HUDEP-2 (cell line): ENCODE results near the gene KRTAP10-1.
"Not testable (repeated sequence)": the region's sequence is repeated elsewhere in the genome, so short reads cannot be mapped to it uniquely, and the experiment has no call there.

Source experiments
- DNase-seq, 76 experiments: peaks; one replicate each; lab custom pipeline; 2025; ENCODE audit not compliant: unreplicated experiment in 76 of 76; lab: John Stamatoyannopoulos, UW

Gene KRTAP10-1

DNA sequence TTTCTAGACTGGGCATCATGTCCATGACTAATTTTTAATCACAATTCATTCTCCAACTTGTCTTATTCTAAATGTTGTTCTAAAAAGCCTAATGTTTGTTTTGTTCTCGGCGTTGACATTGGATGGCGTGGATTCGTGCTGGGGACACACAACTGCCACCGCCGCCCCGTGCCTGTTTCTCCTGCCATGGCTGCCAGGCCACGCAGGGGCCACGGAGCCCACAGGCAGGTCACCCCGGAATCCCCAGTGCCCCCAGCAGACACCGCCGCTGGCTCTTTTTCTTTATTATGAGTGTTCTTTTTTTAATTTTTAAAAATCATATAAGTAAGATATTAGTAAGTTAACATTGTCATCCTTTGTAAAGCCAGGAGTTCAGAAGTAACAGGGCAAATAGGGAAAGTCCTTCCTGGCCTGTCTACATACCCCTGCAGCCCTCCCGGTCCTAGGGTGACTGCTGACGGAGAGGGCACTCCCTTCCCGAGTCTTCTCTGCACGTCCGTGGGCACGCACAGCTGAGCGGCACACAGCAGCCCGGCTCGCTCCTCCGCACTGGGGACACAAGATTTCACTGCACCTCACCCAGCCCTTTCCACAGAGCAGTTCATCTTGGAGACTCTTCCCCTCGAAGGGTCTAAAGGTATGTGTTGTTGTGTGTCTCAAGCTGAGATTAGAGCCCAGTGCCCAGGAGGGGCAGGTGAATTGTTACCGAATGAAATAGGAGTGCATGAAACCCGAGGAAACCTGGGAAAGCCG lies 32.1 kb downstream of the KRTAP10-1 start:
- DNase-seq = no peak

GRCh38 chr21:44506279-44507255 lies 33.4 kb downstream of the KRTAP10-1 start:
- DNase-seq = no peak

DNA sequence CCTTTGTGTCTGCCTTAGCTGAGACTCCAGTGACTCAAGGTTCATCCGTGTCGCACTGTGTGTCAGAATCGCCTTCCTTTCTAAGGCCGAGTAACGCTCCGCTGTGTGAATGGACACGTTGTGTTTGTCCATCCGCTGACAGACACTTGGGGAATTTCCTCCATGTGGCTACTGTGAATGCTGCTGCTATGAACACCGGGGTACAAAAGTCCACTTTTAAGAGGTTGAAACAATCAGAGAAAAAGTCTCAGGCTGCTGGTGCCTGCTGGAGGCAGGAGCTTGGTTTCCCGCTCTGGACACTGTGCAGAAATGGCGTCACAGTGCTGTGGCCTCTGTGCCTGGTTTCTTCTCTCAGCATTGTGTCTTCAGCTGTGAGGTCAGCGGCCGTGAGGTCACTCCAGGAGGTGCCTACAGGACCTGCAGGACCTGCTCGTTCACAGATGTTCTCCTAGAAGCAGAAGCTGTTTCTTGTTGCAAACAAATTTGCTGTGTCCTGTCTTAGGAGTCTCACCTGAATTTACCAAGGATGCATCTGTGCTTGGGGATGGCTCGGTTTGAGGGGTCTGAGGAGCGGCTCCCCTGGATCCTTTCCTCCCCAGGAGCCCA lies 34.2 kb downstream of the KRTAP10-1 start:
- DNase-seq = no peak

GRCh38 chr21:44503901-44504399 lies 36.0 kb downstream of the KRTAP10-1 start:
- no peak for DNase-seq

DNA sequence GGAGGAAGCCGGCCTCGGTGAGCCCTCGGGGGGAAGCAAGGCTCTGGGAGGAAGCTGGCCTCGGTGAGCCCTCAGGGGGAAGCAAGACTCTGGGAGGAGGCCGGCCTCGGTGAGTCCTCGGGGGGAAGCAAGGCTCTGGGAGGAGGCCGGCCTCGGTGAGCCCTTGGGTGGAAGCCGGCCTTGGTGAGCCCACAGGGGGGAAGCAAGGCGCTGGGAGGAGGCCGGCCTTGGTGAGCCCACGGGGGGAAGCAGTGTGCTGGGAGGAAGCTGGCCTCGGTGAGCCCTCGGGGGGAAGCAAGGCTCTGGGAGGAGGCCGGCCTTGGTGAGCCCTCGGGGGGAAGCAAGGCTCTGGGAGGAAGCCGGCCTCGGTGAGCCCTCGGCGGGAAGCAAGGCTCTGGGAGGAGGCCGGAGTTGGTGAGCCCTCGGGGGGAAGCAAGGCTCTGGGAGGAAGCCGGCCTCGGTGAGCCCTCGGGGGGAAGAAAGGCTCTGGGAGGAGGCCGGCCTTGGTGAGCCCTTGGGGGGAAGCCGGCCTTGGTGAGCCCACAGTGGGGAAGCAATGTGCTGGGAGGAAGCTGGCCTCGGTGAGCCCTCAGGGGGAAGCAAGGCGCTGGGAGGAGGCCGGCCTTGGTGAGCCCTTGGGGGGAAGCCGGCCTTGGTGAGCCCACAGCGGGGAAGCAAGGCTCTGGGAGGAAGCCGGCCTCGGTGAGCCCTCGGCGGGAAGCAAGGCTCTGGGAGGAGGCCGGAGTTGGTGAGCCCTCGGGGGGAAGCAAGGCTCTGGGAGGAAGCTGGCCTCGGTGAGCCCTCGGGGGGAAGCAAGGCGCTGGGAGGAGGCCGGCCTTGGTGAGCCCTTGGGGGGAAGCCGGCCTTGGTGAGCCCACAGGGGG lies 36.7 kb downstream of the KRTAP10-1 start:
- DNase-seq = not testable (repeated sequence)

DNA sequence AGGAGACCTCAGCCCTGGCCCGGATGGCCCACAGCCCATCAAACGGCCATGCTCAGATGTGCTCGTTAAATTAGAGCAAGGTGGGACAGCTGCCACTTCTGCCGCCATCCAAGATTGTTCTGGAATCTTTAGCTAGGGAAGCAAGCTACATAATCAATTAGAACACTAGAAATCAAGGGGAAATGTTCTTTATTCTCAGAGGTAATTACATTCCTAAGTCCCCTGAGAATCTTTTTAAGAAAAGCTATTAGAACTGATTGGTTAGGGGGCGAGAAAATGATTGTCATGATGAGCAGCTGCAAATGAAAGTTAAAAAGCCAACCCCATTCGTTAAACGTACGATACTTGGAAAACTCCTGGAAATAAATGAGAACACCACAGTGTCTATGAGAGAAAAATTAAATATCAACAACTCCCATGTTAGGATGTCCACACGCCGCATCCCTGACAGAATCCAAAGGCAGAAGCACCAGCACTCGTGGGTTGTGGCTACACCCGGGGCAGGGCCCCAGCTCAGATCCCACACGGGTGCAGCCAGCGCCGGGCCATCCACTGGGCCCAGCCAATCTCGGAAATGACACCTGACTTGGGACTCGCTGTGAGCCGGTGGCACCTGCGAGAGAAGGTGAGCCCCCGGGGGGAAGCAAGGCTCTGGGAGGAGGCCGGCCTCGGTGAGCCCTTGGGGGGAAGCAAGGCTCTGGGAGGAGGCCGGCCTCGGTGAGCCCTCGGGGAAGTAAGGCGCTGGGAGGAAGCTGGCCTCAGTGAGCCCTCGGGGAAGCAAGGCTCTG lies 37.6 kb downstream of the KRTAP10-1 start:
- DNase-seq = no peak

DNA sequence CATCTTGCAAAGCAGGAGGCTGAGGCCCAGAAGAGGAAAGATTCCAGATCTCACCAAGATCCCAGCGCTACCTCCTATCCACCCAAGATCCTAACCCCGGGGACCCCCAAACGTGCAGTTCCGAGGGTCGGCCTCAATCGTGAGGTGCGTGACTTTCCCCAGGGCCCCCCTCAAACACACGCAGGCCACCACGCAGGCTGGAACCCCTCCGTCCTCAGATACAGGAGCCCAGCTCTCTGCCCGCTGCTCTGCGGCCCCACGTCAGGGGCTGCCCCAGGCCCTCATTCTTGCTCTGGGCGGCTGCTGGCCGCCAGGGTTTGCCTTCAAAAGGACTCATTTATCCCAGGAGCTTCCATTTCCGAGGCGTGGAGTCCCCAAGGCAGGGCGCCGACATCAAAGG lies 39.9 kb downstream of the KRTAP10-1 start:
- DNase-seq = no peak

- no peak for DNase-seq
These were observed 40.4 kb downstream of the KRTAP10-1 start for GRCh38 chr21:44499631-44500030.

GRCh38 chr21:44499211-44499560 lies 40.8 kb downstream of the KRTAP10-1 start:
- DNase-seq = no peak

DNA sequence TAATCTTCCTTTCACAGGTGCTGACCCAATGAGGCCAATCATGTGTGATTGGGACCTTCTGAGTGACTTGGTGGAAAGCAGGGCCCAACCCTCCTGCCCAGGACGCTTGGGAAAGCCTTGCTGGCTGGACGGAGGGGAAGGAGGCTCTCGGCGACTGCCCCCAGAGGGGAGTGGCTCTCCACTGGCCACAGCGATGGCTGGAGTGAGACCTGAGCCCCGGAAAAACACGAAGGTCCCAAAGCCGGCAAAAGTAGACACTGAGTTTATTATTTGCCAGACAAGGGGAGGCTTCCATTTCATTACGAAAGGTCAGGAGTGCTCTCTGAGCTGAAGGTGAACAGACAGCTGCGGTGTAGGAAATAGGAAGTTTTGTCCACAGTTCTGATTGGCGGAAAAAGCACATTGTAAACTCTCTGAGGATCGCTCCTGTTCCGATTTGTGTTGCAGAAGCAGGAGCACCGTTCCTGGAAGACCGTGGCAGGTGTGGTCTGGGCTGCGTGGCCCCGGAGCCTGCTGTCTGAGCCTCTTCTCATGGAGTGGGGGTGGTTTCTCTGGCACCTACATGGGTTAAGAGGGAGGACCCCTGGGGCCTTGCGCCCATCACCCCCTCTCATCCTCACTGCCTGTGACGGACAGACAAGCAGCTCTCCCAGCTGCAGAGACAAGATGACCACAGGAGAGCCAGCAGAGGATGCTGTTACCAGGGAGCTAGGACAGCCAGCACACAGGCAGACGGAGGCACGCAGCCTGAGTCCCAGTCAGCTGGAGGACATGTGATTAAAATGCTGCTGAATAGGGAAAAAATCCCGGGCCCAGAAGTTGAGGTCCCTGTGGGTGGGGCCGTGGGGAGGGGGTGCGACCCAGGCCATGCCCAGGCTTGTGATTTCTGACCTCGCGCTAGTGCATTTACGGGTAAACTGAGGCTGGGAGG lies 41.5 kb downstream of the KRTAP10-1 start:
- DNase-seq = no peak

DNA sequence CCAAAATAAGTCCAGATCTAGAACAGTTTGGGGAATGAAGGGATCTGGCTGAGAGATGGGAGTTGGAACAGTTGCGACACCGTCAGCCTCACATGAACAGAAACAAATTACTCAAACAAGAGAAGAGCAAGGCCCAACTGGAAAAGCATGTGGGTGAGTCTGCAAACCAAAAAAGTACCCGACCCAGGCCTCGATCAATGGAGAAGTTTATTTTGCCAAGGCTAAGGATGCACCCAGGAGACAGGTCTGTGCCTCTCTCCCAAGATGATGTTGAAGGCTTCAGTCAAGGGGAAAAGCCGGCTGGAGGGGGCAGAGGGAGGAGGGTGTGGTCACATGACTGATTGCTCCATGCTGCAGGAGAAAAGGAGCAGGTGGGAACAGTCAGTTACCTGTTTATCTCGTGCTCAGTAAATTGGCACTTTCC lies 42.3 kb downstream of the KRTAP10-1 start:
- no peak for DNase-seq

DNA sequence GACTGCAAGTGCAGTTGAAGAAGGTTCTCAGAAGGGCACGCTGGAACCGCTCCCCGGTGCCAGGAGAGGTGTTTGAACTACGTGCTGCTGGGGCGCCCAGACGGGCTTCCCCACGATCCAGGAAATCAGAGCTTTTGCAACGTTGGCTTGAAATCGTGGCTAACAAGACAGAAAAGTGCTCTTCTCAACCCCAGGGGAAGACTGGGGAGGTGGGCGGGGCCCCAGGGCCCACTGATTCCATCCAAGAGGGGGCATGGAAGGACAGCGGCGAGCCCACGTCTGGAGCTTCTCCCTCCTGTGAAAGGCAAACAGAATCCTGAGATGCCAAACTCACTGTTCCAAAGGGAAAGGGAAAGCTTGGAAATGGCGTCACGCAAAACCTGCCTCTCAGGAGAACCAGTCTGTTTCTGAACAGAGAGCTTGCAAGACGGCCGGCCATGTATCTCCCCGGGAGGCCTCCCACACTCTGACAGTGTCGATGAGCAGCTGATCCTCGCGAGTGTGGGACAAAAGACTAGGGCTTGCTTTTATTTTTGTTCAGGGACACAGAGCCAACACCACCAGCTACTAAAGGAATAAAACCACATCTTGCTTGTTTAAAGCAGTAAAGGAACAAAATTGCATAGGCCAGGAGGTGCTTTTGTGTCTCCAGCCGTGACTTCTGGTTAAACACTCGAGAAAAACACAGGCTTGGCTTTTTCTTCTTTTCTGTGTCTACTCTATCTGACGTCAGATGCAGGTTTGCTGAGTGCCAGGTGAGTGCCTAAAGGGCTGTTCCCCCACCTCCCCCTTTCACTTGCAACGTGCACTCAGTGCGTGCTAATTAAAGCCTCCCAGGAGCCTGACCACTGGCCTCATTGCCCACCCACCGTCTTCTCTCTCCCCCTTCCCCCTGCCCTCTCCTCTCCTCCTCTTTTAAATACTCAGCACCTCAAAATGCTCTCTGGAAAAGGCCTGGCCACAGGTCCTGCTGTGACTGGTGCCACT lies 43.1 kb downstream of the KRTAP10-1 start:
- DNase-seq = no peak

DNA sequence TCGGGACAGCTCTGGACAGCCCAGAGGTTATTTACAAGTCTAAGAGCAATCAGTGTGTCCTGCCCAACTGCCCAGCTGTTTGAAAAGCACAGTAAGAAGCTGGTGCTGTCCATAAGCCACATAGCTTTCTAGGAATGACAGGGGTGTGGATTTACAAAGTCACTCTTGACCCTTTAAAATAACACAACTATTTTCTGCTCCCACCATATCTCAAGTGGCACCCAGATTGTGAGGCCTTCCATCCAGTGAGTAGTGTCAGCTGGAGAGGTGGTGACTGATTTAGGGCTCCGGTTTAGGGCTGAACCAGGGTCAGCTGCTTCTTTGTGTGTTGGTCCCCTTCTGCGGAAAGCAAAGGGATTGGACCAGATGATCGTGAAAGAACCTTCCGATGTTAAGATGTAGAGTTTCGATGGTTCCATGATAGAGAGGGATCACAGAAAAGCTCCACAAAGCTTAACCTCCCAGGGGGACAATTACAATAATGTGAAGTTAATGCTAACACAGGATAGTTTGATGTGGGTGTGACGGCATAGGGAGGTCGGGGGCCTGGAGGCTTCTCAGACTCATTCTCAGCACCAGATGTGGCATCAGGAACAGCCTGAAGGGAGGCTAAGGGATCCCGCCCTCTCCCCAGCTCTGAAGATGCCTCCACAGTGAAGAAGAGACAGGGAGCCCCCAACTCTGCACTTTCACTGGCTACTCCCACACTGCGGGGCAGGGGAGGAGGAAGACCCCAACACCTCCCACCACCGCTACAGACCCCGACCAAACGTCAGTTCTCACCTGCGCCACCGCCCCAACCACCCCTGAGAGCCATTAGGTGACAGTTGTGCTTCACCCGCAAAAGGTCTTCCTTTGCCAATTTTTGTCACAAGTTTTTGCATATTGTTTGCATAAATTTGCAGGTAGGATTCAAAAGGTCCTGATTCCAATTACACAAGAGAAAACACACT lies 44.1 kb downstream of the KRTAP10-1 start:
- no peak for DNase-seq

- no peak for DNase-seq
These were observed 45.0 kb downstream of the KRTAP10-1 start for GRCh38 chr21:44494956-44495355.

GRCh38 chr21:44494418-44494817 lies 45.6 kb downstream of the KRTAP10-1 start:
- no peak for DNase-seq
